Skin epidermis (tissue), 12 donors: Measurements from ENCODE around the gene EPS8L2.

ENCODE experiments used
- H3K27ac ChIP-seq, 21 experiments: fragments of 200-600 bp; sonication (generic) in 11 of 21; one replicate each; pipeline ENCODE4 v1.5.0; 2020; ENCODE audit warnings: mild to moderate bottlenecking in 3 of 21, inconsistent platforms in 2 of 21, moderate library complexity in 2 of 21
- H3K4me3 ChIP-seq, 7 experiments: fragments of 200-600 bp; sonication (generic) in 2 of 7; one replicate each; pipeline ENCODE4 v1.5.0; 2020; ENCODE audit warnings: inconsistent platforms in 2 of 7, mild to moderate bottlenecking in 2 of 7, moderate library complexity in 1 of 7

The EPS8L2 gene

DNA sequence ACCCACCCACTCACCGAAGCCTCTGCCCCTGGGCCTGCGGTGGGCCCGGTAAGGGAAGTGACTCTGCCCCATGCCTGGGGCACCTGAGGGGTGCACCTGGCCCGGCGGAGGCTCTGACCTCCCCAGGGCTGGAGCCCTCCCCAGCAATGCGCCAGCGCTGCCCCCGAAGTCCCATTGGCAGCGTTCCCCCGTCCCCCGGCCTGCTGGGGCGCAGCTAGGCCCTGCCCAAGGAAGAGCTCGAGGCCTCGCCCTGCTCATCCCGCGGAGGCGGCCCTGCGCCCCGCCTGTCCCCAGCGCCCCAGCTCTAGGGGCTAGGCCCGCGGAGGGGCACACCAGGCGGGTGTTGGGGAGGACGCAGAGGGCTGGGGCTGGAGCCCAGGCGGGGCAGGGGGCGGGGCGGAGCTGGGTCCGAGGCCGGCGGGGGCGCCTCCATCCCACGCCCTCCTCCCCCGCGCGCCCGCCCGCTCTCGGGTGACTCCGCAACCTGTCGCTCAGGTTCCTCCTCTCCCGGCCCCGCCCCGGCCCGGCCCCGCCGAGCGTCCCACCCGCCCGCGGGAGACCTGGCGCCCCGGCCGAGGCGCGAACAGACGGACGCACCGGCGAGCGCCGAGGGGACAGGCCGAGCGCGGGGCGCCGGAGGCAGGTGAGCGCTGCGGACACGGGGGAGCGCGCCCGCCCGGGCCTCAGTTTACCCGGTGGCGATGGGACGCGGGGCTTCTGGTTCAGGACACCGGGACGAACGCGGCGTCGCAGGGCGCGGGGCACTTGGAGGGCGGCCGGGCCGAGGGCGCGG lies at the start of gene EPS8L2:
Gene EPS8L2, plus strand, starts transcription at position 586 of the 793 bp plus-strand sequence. CDS start 3,177 bp downstream, outside the sequence.
- H3K27ac ChIP-seq: peak within 1 kb of the TSS; percentile 22 to 94 (median 86)
- peak within 1 kb of the TSS; percentile 42 to 77 (median 52) for H3K4me3 ChIP-seq

DNA sequence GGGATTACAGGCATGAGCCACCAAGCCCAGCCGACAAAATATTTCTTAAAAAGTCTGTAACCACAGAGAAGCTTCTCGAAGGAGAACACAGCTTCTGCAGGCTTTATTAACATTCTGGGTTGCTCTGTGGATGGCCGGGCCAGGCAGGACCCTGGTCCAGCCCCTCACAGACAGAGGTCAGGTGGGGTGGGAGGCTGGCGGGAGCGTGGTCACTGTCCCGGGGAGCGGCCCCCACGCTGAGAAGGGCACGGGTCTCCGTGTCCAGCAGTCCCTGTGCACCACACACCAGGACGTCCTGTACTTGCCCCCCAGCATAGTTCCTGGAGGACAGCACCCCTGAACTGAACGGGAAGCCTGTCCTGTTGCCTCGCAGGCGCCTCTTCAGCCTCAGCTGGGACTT lies 49.6 kb upstream of the EPS8L2 start:
- Histone ChIP-seq H3K27ac (no peak overlapping the region), H3K4me3 (no peak overlapping the region)

DNA sequence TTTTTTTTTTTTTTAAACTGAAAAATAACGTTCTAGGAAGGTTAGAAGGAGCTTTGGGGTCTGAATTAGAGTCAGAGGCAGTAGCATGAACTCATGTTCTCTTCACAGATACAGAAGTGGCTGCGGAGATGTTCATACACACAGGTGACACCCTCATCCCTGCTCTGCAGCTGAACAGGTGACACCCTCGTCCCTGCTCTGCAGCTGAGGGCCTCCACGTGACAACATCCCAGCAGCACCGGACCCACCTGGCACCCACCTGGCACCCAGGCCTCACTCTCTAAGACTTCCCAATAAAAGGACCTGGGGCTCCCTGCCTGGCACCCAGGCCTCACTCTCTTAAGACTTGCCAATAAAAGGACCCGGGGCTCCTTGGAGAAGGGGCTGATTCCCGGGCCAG lies 49.2 kb upstream of the EPS8L2 start:
- no peak overlapping the region for H3K27ac ChIP-seq
- H3K4me3 ChIP-seq: no peak overlapping the region

DNA sequence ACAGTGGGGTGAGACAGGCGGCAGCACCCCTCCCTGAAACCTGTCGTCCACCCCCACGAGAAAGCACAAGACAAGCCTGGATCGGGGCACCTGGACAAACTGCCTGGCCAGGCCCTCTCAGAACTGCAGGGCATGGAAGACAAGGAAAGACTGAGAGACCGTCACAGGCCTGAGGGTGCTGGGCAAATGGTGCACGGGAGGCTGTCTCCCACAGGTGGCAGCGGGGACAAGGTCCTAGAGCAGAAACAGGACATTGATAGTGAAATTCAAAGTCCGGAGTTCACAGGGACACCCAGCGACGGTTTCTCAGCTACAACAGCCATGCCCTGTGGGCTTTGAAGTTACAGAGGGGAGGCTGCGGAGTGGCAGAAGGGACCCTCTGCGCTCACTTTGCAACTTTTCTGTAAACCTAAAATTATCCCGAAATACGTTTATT lies 48.3 kb upstream of the EPS8L2 start:
- no peak overlapping the region for H3K4me3 ChIP-seq
- peak overlapping the region in 2 of 21 experiments; percentile 29 for H3K27ac ChIP-seq

DNA sequence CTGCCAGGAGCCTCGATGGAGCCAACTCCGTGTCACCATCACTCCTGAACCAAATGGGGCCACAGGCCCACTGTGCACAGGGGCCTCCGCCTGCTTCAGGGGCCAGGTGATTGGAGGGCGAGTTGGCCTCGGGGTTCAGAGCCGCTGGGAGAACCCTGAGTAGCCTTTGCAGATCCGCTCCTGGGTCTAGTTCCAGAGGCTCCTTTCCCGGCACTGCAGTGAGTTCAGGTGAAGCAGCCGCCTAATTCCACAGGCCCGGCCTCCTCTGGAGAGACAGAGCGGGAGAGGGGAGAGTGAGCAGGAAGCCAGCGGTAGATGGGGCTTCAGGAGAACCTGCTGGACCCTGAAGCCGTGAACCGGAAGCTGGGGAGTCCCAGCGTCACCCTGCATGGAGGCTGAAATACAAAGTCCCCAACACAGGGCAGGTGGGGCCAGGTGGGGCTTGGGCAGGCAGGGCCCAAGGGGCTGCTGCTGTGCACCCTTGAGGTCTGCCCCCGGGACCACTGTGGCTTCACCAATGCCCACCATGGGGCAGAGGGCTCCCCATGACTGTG lies 46.4 kb upstream of the EPS8L2 start:
- no peak overlapping the region for H3K27ac ChIP-seq
- no peak overlapping the region for H3K4me3 ChIP-seq

DNA sequence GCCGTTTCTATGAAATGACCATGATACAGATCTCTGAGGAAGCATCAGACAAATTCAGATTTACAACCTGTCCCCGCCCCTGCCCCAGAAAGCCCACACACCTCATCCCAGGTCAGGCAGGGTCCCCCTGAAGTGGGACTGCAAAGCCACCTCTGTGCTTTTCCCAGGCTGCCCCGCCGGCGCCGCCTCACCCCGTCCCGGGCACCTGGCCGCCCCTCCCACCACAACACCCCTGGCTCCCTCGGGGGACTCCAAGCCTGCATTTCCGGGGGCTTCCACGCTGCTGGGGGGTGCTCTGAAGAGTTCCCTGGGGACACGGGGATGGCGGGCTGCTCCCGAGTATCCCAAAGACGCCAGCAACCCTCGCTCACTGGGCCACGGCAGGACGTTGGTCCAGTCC lies 45.8 kb upstream of the EPS8L2 start:
- H3K27ac ChIP-seq: no peak overlapping the region
- no peak overlapping the region for H3K4me3 ChIP-seq

DNA sequence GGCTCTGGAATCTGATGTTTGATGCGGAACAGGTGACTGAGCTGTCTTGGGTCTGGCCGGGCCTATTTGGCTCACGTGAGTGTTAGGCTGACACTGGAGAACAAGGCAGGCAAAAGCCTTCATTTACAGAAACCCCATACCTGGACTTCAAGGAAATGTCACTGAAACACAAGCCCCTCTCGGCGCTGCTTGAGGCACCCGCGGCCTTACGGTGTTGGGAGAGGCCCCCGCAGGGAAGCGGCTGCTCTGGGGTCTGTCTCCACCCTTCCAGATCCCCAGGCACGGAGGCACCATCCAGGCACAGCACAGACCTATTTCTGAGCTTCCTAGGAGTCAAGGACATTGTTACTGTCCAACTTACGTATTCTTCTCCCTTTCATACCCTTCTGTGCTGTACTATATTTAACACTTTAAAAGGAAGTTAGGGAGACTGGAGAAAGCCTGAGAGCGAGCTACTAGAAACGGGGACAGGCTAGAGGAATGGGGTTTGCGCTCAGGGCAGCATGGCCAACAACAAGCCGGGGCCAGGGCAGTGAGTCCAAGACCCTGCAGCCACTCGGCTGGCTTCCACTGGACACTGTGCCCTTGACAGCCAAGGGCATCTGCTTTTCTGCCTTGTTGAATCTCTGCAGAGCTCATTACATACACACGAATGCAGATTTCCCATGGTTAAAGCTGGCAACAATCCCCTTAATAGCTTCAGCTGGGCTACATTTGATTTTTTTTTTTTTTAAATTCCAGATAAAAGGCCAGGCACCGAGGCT lies 45.2 kb upstream of the EPS8L2 start:
- Histone ChIP-seq H3K27ac (no peak overlapping the region), H3K4me3 (no peak overlapping the region)

DNA sequence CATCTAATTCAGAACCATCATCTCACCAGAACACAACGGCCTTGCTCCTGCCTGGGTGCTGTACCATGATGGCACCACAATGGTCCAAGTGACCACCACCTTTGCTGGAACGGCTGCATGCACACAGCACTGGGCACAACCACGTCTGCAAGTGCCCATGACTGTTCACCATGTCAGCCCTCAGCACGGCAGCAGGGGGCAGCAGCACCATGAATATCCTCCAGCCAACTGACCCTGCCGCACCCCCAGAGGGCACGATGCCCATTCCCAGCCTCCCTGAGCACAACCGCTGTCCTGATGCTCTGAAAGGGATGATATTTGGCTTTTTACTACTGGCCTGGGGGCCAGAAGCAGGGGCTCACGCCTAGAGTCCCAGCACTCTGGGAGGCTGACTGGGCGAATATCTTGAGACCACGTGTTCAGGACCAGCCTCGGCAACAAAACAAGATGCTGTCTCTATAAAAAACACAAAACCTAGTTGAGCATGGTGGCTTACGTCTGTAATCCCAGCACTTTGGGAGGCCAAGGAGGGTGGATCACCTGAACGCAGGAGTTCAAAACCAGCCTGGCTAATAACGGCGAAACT lies 43.2 kb upstream of the EPS8L2 start:
- Histone ChIP-seq H3K4me3 (no peak overlapping the region), H3K27ac (no peak overlapping the region)

DNA sequence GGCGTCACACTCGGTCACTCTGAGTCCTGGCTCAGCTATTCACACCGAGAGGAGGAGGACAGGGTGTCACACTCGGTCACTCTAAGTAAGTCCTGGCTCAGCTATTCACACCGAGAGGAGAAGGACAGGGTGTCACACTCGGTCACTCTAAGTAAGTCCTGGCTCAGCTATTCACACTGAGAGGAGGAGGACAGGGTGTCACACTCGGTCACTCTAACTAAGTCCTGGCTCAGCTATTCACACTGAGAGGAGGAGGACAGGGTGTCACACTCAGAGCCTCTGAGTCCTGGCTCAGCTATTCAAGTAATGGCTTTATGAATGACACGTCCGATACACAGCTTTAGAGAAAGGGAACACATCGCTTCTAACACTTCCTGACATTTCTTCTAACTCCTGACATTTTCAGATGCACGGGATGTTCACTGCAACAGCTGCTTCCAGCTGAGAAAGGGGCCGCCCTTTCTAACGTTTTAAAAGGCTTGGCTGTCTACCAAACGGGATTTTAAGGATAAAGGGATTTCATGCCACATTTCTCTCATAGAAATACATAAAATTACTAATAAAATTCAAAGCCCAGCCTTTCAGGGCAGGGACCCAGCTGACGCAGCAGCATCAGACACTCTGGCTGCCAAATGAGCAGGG lies 40.8 kb upstream of the EPS8L2 start:
- peak overlapping the region in 15 of 21 experiments; percentile 3 to 78 (median 32) for H3K27ac ChIP-seq

DNA sequence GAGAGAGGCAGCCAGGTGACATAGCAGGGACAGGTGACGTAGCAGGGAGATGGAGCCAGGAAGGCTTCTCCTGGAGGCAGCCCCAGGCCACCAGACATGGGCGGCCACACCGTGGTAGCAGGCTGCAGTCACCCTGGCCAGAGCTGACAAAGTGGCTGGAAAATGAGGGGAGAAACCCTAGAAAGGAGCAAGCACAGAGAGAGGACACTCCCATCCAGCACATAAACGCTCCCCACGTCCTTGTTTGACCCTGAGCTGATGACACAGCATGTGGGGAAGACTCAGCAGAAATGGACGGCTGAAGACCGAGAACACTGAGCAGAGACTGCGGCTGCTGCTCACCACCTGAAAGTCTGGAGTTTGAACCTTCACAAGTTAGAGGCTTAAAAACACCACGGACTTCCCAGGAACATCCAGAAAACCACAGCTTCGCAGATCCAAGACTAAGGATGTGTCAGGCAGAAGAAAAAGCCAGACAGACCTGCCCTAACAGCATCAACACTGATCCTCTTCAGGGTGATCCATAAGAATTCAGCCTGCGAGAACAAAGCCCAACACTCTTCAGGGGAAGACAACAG lies 40.2 kb upstream of the EPS8L2 start:
- Histone ChIP-seq H3K27ac (peak overlapping the region in 16 of 21 experiments; percentile 9 to 63 (median 40)), H3K4me3 (no peak overlapping the region)

More for the DNA sequence above, 40.8 kb upstream of the EPS8L2 start:
- no peak overlapping the region for H3K4me3 ChIP-seq

DNA sequence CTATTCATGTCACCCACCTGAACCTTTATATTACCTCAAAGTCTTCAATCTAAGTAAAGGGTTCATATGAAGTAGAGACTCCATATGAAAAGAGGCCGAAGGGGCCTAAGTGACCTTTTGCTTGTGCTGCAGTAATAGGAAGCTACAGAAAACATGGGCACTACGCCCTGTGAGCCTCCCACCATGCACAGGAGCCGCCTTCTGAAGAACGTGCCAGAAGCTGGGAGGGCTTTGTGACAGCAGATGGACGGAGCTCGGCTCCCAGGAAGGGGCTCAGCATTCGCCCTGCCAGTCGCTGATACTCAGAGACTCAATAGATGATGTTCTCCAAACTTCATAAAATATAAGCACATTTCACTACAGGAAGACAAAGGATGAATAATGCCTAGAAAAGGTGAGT lies 32.2 kb upstream of the EPS8L2 start:
- Histone ChIP-seq H3K27ac (no peak overlapping the region), H3K4me3 (no peak overlapping the region)

DNA sequence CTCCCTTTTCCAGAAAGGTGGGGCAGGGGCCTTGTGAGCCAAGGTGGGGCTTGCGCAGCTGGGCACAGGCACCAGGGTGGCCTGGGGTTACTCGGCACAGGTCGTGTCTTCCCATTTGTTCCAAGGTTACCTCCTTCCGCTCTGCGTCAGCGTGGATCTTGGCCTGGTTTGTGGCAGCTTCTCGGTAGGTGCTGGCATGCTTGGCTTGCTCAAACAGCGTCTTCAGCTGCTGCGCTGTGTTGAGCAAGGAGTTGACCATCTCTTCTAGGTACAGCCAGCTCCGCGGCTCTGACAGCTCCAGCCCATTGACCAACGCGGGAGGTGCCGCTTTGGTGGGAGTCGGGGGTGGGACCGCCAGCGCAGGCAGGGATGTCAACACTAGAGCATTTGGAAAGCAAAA lies 31.6 kb upstream of the EPS8L2 start:
- H3K27ac ChIP-seq: no peak overlapping the region
- H3K4me3 ChIP-seq: no peak overlapping the region

DNA sequence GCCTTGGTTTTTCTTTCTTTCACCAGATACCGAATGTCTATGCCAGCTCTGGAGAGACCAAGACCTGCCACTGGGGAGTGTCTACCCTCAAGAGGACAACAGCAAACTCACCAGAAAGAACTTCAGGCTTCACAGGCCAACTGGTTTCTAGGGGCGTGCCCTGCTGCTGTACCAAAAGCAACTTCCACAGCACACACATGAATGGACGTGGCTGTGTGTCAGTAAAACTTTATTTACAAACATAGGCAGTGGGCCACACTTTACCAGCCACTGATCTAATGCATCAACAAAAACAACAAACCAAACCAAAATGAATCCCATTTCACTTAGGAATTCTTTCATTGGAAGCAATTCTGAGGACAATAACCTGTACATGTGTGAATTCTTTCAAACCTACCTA lies 27.7 kb upstream of the EPS8L2 start:
- no peak overlapping the region for H3K4me3 ChIP-seq
- no peak overlapping the region for H3K27ac ChIP-seq

DNA sequence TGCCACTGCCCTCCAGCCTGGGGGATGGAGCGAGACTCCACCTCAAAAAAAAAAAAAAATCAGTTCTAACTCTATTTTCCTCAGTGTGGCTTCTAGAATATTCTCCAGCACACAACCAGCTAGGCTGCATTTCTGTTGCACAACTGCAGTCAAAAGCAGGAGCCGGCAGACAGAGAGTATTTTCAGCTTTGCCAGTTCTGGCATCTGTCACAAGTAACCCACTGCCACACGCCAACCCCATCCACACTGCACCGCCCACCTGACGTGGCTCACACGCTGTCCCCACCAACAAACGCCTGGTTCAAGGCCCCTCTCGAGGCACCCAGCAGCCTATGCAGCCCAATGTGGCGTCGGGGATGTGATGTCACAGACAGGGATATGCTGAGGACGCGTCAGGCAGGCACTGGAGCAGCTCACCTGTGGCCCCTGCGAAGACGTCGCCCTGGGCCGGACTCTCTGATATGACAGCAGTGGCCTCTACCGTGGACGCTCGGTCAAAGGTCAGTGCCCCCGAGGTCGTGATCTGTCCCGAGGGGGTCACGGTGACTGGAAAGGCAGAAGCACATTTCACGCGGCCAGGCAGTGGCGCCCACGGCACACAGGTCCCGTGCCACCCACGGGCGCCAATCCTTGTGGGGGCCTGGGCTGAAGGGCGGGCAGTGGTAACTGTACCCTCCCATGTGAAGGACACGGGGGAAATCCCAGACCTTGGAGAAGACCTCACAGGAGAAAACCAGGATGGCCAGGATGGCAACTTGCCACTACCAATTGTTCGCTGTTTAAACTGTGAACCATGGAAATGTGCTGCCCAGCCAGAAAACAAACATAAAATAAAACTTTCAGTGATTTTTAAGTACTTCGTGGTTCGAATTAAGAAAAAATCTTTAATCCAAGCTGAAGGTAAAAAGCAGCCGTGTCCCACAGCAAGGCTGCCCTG lies 26.5 kb upstream of the EPS8L2 start:
- no peak overlapping the region for H3K27ac ChIP-seq
- no peak overlapping the region for H3K4me3 ChIP-seq

DNA sequence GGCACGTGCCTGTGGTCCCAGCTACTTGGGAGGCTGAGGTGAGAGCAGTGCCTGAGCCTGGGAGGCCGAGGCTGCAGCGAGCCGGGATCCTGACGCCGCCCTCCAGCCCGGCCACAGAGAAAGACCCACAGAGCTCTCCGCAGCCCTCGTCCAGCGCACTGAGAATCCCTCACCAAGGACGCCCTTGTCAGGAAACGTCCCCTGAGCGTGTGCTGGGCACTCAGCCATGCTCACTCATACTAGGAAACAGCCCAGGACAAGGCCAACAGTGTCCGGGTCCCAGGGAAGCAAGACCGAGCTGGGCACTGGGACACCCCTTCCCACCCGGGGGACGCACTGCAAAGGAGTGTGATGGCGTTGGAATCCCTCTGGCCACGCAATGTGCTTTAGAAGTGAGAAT lies 25.6 kb upstream of the EPS8L2 start:
- Histone ChIP-seq H3K4me3 (no peak overlapping the region), H3K27ac (no peak overlapping the region)

DNA sequence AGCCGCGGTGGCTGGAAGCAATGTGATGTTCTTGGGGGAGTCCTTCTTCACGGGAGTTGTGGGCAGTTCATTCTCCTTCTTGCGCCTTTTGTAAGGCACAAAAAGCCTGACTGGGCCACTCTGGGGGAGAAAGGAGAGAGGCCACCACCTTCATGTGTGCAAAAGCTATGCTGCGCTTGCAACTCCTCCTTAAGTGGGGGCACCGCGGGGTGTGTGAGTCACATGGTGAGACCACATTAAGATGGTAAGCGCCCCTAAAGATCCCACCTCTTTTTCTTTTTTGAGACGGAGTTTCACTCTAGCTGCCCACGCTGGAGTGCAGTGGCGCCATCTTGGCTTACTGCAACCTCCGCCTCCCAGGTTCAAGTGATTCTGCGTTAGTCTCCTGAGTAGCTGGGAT lies 25.1 kb upstream of the EPS8L2 start:
- no peak overlapping the region for H3K4me3 ChIP-seq
- no peak overlapping the region for H3K27ac ChIP-seq

DNA sequence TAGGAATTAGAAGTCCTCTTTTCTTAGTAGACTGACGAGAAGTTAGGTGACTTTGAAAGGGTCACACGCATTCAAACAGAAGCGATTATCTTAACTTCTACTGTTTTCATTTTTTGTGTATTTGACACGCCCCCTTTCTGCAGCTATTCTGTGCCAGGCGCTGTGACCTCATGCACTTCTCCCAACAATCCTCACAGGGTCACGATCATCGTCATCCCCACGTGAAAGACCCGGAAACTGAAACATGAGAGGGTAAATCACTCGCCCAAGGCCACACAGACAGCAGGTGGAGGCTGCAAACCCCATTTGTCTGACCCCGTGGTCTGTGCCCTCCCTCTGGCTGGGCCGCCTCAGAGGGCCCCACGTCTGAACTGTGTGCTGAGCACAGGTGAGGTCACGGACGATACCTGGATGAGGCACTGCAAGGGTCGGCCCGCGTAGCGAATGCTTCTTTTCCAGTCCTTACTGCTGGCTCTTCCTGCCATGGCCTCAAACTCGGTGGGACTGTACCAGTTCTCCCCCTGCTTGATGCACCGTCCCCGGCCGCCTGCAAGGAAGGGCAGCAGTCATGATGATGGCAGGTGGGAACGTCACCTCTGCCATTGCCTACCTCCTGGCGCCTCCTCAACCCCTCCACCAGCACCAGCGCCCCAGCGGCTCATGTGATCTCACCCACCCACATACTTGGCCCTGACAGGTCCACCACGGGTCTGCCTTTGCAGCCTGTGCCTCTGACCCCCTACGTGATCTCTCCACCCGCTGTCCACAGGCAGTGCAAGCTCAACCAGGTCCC lies 19.4 kb upstream of the EPS8L2 start:
- Histone ChIP-seq H3K27ac (no peak overlapping the region), H3K4me3 (no peak overlapping the region)

DNA sequence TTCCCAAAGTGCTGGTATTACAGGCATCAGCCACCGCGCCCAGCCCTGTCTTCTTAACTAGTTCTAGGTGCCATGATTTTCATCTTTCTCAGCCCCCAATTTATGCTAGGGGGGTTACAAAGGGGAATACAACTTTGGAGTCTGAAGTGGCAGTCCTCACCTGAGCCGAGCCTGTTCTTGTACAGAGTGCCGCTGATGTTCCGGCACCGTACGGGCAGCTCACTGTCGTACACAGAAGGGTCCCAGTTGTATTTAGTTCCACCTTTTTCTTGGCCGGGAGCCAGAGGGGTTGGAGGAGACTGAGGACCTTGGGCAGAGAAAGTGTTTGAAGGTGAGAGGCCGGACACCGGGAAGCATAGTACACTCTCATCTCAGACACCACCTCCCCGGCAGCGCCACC lies 18.3 kb upstream of the EPS8L2 start:
- no peak overlapping the region for H3K4me3 ChIP-seq
- H3K27ac ChIP-seq: no peak overlapping the region
